OCI-LY7 (cell line): ENCODE results near the gene PPCS. TPM values are rescaled to one million over a fixed set of nuclear protein-coding genes. Genes with fewer than 3 reads are reported as not detected.
"Not testable (repeated sequence)": the region's sequence is repeated elsewhere in the genome, so short reads cannot be mapped to it uniquely, and the experiment has no call there.

Experiments used
- BruUV-seq: library from RNA; stranded (reverse); fragments of 400-500 nt; replicated peaks from 2 replicates; lab custom pipeline; 2021; lab: Mats Ljungman, UMichigan
- CTCF ChIA-PET: fragments of 300-600 bp; sonication (Branson Sonifier 250); formaldehyde crosslinking; loops from one replicate; lab custom pipeline; 2022; ENCODE audit warnings: antibody characterized with exemption; ENCODE audit not compliant: unreplicated experiment; lab: Charles Lee
- POLR2A ChIA-PET: fragments of 300-600 bp; sonication (Branson Sonifier 250); formaldehyde crosslinking; loops from one replicate; lab custom pipeline; 2022; ENCODE audit warnings: antibody characterized with exemption; lab: Charles Lee
- DNase-seq: peaks from one replicate; pipeline ENCODE4 v3.0.0-alpha.2; 2015; ENCODE audit warnings: low spot score
- H2AFZ ChIP-seq: fragments of 200-600 bp; sonication (generic), shearing (Covaris generic); 2 replicates; pipeline ENCODE4 v1.6.1; 2014; ENCODE audit warnings: mild to moderate bottlenecking, antibody characterized with exemption, low read length, moderate library complexity
- H3K27ac ChIP-seq: fragments of 200-600 bp; sonication (generic); 2 replicates; pipeline ENCODE4 v1.5.1; 2014; ENCODE audit warnings: mixed run types, low read depth, mild to moderate bottlenecking, moderate library complexity, low read length, inconsistent platforms; ENCODE audit not compliant: poor library complexity, severe bottlenecking
- H3K36me3 ChIP-seq: fragments of 200-600 bp; sonication (generic); 2 replicates; pipeline ENCODE4 v1.6.1; 2014; ENCODE audit warnings: mild to moderate bottlenecking, antibody characterized with exemption, low read length, moderate library complexity, mixed read lengths; ENCODE audit not compliant: insufficient read depth
- H3K4me1 ChIP-seq: fragments of 200-600 bp; sonication (generic); 2 replicates; pipeline ENCODE4 v1.5.1; 2014; ENCODE audit warnings: mild to moderate bottlenecking, low read length; ENCODE audit not compliant: insufficient read depth, poor library complexity, severe bottlenecking
- H3K4me2 ChIP-seq: fragments of 200-600 bp; sonication (generic); 2 replicates; pipeline ENCODE4 v1.6.1; 2014; ENCODE audit warnings: mild to moderate bottlenecking, low read length
- H3K4me3 ChIP-seq: fragments of 200-600 bp; sonication (generic); 2 replicates; pipeline ENCODE4 v1.5.1; 2014; ENCODE audit warnings: mild to moderate bottlenecking, low read depth, low read length; ENCODE audit not compliant: poor library complexity, severe bottlenecking
- H3K79me2 ChIP-seq: fragments of 200-600 bp; sonication (generic); 2 replicates; pipeline ENCODE4 v1.6.1; 2016; ENCODE audit warnings: low read depth, mild to moderate bottlenecking, low read length, moderate library complexity, mixed read lengths; ENCODE audit not compliant: insufficient read depth
- H3K9me2 ChIP-seq: fragments of 200-600 bp; sonication (generic); 2 replicates; pipeline ENCODE4 v1.6.1; 2016; ENCODE audit warnings: mild to moderate bottlenecking, low read length, mixed read lengths; ENCODE audit not compliant: insufficient read depth
- H3K9me3 ChIP-seq: fragments of 200-600 bp; sonication (generic); 2 replicates; pipeline ENCODE4 v1.6.1; 2014; ENCODE audit warnings: mild to moderate bottlenecking, mixed run types, low read length, mixed read lengths
- H4K20me1 ChIP-seq: fragments of 200-600 bp; sonication (generic); 2 replicates; pipeline ENCODE4 v1.6.1; 2014; ENCODE audit warnings: mild to moderate bottlenecking, antibody characterized with exemption, low read length, moderate library complexity, mixed read lengths; ENCODE audit not compliant: insufficient read depth
- CTCF ChIP-seq: fragments of 200-600 bp; sonication (generic); conservative IDR thresholded peaks from 2 replicates; pipeline ENCODE4 v1.5.1; 2014; ENCODE audit warnings: mild to moderate bottlenecking, antibody characterized with exemption, low read length, moderate library complexity, mixed read lengths
- EZH2phosphoT487 ChIP-seq: fragments of 200-600 bp; sonication (generic); IDR thresholded peaks from 2 replicates; pipeline ENCODE4 v1.6.1; 2018; ENCODE audit warnings: low read depth, borderline replicate concordance, mild to moderate bottlenecking, mixed run types, antibody characterized with exemption, low read length, moderate library complexity, mixed read lengths
- intact Hi-C: fragments of 100-400 bp; cut with micrococcal nuclease; formaldehyde crosslinking; loops from one replicate; pipeline ENCODE4 v1.10.0; 2022; ENCODE audit not compliant: unreplicated experiment
- total RNA-seq, 2 experiments: library from RNA; depleted of rRNA in 1 of 2; stranded (reverse); fragments of >200 nt in 1 of 2; shearing (Covaris generic) in 1 of 2; gene quantifications; 2 replicates each; pipeline ENCODE4 v1.2.3, GENCODE V29; 2014 to 2022

Gene PPCS
- total RNA-seq, 2 experiments from 2014 or later: 29.2 to 46.9 TPM

GRCh38 chr1:42482635-42483153 lies 26.4 kb downstream of the PPCS start:
- Histone ChIP-seq H3K4me2 (no peak overlapping the region), H3K27ac (no peak overlapping the region), H3K36me3 (no peaks in the 10 kb centered on the region), H3K79me2 (no peaks in the 10 kb centered on the region), H3K4me1 (no peaks in the 10 kb centered on the region), H3K9me2 (no peaks in the 10 kb centered on the region), H3K9me3 (no peaks in the 10 kb centered on the region), H2AFZ (no peak overlapping the region), H4K20me1 (no peaks in the 10 kb centered on the region), H3K4me3 (no peak overlapping the region)
- DNase-seq: no peak
- BruUV-seq: no TSS peak
- TF ChIP-seq EZH2phosphoT487 (no peak), CTCF (no peak)
- intact Hi-C loops: no loop called here
- POLR2A ChIA-PET: interaction anchor here (0.5 kb wide), 1 partner anchor 231 kb away, joined by 3 read pairs; no protein-coding TSS in a partner anchor
- CTCF ChIA-PET: no interaction called here

GRCh38 chr1:42484382-42484781 lies 28.0 kb downstream of the PPCS start:
- Histone ChIP-seq H3K9me3 (no peaks in the 10 kb centered on the region), H3K4me1 (no peaks in the 10 kb centered on the region), H3K9me2 (no peaks in the 10 kb centered on the region), H2AFZ (no peak overlapping the region), H4K20me1 (no peaks in the 10 kb centered on the region), H3K4me3 (no peak overlapping the region), H3K36me3 (no peaks in the 10 kb centered on the region), H3K79me2 (no peaks in the 10 kb centered on the region), H3K27ac (no peak overlapping the region), H3K4me2 (no peak overlapping the region)
- CTCF ChIA-PET: no interaction called here
- no peak for DNase-seq
- no peak for TF ChIP-seq CTCF
- no peak for TF ChIP-seq EZH2phosphoT487
- POLR2A ChIA-PET: no interaction called here
- intact Hi-C loops: no loop called here
- no TSS peak for BruUV-seq

- H4K20me1 ChIP-seq: no peaks in the 10 kb centered on the region
- H3K9me3 ChIP-seq: no peaks in the 10 kb centered on the region
- no peak overlapping the region for H3K27ac ChIP-seq
- no peaks in the 10 kb centered on the region for H3K9me2 ChIP-seq
- no peak for TF ChIP-seq CTCF
- TF ChIP-seq EZH2phosphoT487: no peak
- H2AFZ ChIP-seq: no peak overlapping the region
- no peak overlapping the region for H3K4me2 ChIP-seq
- no peaks in the 10 kb centered on the region for H3K4me1 ChIP-seq
- H3K36me3 ChIP-seq: no peaks in the 10 kb centered on the region
- intact Hi-C loops: no loop called here
- DNase-seq: no peak
- ChIA-PET CTCF (no interaction called here), POLR2A (interaction anchor here (0.6 kb wide), 1 partner anchor 537 kb away, joined by 5 read pairs; no protein-coding TSS in a partner anchor)
- no peaks in the 10 kb centered on the region for H3K79me2 ChIP-seq
- H3K4me3 ChIP-seq: no peak overlapping the region
- no TSS peak for BruUV-seq
Measured at GRCh38 chr1:42490237-42490636, 33.9 kb downstream of the PPCS start.

GRCh38 chr1:42502031-42502430 lies 45.7 kb downstream of the PPCS start:
- DNase-seq, BruUV-seq, H3K4me1 ChIP-seq, H2AFZ ChIP-seq, intact Hi-C loops, H3K79me2 ChIP-seq, H3K36me3 ChIP-seq, H3K4me3 ChIP-seq, POLR2A ChIA-PET, H4K20me1 ChIP-seq, H3K27ac ChIP-seq, H3K4me2 ChIP-seq, CTCF ChIA-PET, H3K9me2 ChIP-seq: not testable (repeated sequence)
- H3K9me3 ChIP-seq: peaks cover 17% of the 10 kb centered on the region
